Esophagus muscularis mucosa (tissue), 4 donors: Measurements from ENCODE around the gene POT1. TPM values are rescaled to one million over a fixed set of nuclear protein-coding genes. Genes with fewer than 3 reads are reported as not detected.

Experiments
- DNase-seq: peaks from one replicate; pipeline ENCODE4 v3.0.0-alpha.2; 2017; ENCODE audit errors: extremely low spot score
- H3K27ac ChIP-seq, 4 donors: fragments of 200-600 bp; sonication (generic); replicated peaks in 1 of 4; 1 replicate in 3 of 4; 2 replicates in 1 of 4; pipeline ENCODE4 v1.5.1; 2016 to 2019; ENCODE audit warnings: mild to moderate bottlenecking in 1 of 4
- H3K27me3 ChIP-seq, 4 donors: fragments of 200-600 bp; sonication (generic); one replicate each; pipeline versions ENCODE4 v1.5.1 to v1.6.0; 2016 to 2019
- H3K36me3 ChIP-seq, 4 donors: fragments of 200-600 bp; sonication (generic); one replicate each; pipeline ENCODE4 v1.5.1; 2016 to 2019
- H3K4me1 ChIP-seq, 4 donors: fragments of 200-600 bp; sonication (generic); one replicate each; pipeline ENCODE4 v1.5.1; 2016 to 2019
- H3K4me3 ChIP-seq, 4 donors: fragments of 200-600 bp; sonication (generic); 1 replicate in 2 of 4; 2 replicates in 2 of 4; pipeline ENCODE4 v1.5.1; 2016 to 2019; ENCODE audit warnings: mild to moderate bottlenecking in 4 of 4, moderate library complexity in 1 of 4
- H3K9me3 ChIP-seq, 4 donors: fragments of 200-600 bp; sonication (generic); 1 replicate in 3 of 4; 2 replicates in 1 of 4; pipeline ENCODE4 v1.5.1; 2016 to 2019
- EP300 ChIP-seq: sonication (generic); formaldehyde crosslinking; IDR thresholded peaks from one replicate; pipeline ENCODE4 v1.6.1; 2017; ENCODE audit warnings: antibody characterized with exemption
- POLR2A ChIP-seq: fragments of 450-650 bp; IDR thresholded peaks from one replicate; pipeline ENCODE4 v1.6.1; 2017; ENCODE audit warnings: antibody characterized with exemption, moderate library complexity, mild to moderate bottlenecking, low read depth
- POLR2AphosphoS5 ChIP-seq, 2 donors: sonication (generic); formaldehyde crosslinking; IDR thresholded peaks; one replicate each; pipeline ENCODE4 v1.6.1; 2017; ENCODE audit warnings: antibody characterized with exemption in 2 of 2
- WGBS: methylation state at CpG from one replicate; pipeline ENCODE4 v1.1.5; 2018; 5-methylcytosine and 5-hydroxymethylcytosine counted together
- intact Hi-C: fragments of 100-400 bp; cut with DNase I; formaldehyde crosslinking; loops from one replicate; pipeline ENCODE4 v1.15.1; 2023
- total RNA-seq, 4 donors: library from RNA; depleted of rRNA; stranded (reverse); fragments of >200 nt; gene quantifications; one replicate each; pipeline versions ENCODE4 v1.1.0 to v1.2.1, GENCODE V29; 2016
- TF ChIP-seq, protein P1 (sequence below), 3 experiments: fragments of 200-600 bp in 2 of 3; fragments of 450-650 bp in 1 of 3; sonication (generic) in 2 of 3; IDR thresholded peaks; one replicate each; pipeline ENCODE4 v1.5.1; 2017 to 2019; ENCODE audit warnings: antibody characterized with exemption in 3 of 3, mild to moderate bottlenecking in 2 of 3, moderate library complexity in 1 of 3

Gene POT1
- total RNA-seq, 4 donors from 2014 or later, result 19.4 to 31.6 (median 20.5) TPM

DNA sequence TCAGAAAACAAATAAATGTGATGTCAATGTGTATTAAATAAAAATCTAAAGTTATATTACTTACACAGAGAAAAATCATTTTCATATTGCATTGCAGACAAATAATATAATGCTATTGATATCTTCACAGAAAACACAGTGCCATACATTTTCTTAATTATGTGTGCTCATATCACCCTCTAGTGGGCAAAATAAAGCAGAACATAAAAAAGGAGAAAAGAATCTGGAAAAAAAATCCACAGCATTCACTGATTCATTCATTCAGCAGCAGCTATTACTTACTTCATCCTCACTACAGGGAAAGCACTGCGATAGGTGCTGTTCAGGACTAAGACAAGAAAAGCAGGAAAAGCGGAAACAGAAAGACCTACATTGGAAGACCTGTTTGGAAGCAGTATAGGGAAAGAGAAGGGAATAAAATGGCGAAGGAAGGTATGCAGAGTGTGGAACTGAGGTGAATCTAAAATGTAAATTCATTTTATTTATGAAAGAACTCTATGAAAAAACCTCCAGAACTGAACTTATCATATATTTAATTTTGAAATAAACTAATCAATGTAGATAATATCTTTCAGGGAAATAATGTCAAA, 73.2 kb downstream of the POT1 start:
- Histone ChIP-seq H3K9me3 (no peaks in the 10 kb centered on the region), H3K36me3 (peaks cover 0 to 29% (median 17%) of the 10 kb centered on the region in 4 donors), H3K4me3 (no peak overlapping the region), H3K4me1 (no peaks in the 10 kb centered on the region), H3K27me3 (no peaks in the 10 kb centered on the region), H3K27ac (no peak overlapping the region)
- DNase-seq, result no peak
- 90% methylated on average over 3 of the region's 3 CpGs for WGBS
- TF ChIP-seq, protein P1, sequence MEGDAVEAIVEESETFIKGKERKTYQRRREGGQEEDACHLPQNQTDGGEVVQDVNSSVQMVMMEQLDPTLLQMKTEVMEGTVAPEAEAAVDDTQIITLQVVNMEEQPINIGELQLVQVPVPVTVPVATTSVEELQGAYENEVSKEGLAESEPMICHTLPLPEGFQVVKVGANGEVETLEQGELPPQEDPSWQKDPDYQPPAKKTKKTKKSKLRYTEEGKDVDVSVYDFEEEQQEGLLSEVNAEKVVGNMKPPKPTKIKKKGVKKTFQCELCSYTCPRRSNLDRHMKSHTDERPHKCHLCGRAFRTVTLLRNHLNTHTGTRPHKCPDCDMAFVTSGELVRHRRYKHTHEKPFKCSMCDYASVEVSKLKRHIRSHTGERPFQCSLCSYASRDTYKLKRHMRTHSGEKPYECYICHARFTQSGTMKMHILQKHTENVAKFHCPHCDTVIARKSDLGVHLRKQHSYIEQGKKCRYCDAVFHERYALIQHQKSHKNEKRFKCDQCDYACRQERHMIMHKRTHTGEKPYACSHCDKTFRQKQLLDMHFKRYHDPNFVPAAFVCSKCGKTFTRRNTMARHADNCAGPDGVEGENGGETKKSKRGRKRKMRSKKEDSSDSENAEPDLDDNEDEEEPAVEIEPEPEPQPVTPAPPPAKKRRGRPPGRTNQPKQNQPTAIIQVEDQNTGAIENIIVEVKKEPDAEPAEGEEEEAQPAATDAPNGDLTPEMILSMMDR (IDR thresholded peaks at IDR 0.05), result peak; percentile 40 to 62 (median 56)
- TF ChIP-seq EP300, result no peak
- intact Hi-C loops, result no loop called here

DNA sequence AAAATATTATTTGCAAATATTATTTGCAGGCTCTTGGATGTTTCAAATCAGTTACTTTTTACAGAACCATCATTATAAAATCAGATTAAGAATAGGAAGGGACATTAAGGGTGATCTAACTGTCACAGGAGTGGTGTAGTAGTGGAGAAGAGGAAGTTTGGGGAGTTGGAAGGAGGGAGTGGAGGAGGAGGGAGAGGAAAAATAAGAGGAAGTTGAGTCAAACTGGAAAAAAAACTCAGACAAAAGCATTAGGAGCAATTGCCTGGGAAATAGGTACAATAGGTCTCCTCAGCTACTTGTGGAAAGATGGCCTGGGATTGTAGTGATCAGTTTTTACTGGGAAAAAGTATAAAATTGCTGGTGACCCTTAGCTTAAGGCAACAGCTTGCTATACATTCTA, 86.3 kb downstream of the POT1 start:
- Histone ChIP-seq H3K27me3 (no peaks in the 10 kb centered on the region), H3K4me3 (no peak overlapping the region), H3K27ac (no peak overlapping the region), H3K9me3 (no peaks in the 10 kb centered on the region), H3K36me3 (peaks cover 0 to 38% (median 16%) of the 10 kb centered on the region in 4 donors), H3K4me1 (no peaks in the 10 kb centered on the region)
- no peak for DNase-seq
- TF ChIP-seq, protein P1 (IDR thresholded peaks at IDR 0.05), result no peak
- no peak for TF ChIP-seq EP300
- no peak for TF ChIP-seq POLR2AphosphoS5 (IDR thresholded peaks at IDR 0.05)
- no peak for TF ChIP-seq POLR2A
- intact Hi-C loops, result no loop called here

DNA sequence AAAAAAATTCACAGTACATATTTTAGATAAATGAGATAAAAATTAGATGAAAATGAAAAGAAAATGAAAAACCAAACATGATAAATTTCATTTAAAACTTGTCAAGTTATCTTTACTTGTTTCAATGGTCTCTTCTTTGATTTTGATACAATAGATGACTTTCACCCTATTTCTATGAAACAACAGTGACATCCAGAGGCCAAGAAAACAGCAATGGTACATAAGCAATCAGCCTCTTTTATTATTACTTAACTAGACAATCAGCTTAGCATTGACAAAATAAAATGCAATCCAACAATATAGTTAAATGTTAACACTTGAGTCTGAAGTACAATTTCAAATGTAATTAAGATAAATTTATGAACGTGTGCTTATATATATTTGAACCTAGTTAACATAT, 89.2 kb downstream of the POT1 start:
- no peaks in the 10 kb centered on the region for H3K27me3 ChIP-seq
- peaks cover 0 to 11% (median 0%) of the 10 kb centered on the region in 4 donors for H3K36me3 ChIP-seq
- no peaks in the 10 kb centered on the region for H3K4me1 ChIP-seq
- H3K27ac ChIP-seq, result no peak overlapping the region
- TF ChIP-seq, protein P1 (IDR thresholded peaks at IDR 0.05), result no peak
- TF ChIP-seq EP300, result no peak
- TF ChIP-seq POLR2A, result no peak
- no peak for TF ChIP-seq POLR2AphosphoS5 (IDR thresholded peaks at IDR 0.05)
- 78% methylated on average over 1 of the region's 1 CpG for WGBS
- intact Hi-C loops, result no loop called here
- H3K4me3 ChIP-seq, result no peak overlapping the region
- no peak for DNase-seq
- H3K9me3 ChIP-seq, result no peaks in the 10 kb centered on the region

DNA sequence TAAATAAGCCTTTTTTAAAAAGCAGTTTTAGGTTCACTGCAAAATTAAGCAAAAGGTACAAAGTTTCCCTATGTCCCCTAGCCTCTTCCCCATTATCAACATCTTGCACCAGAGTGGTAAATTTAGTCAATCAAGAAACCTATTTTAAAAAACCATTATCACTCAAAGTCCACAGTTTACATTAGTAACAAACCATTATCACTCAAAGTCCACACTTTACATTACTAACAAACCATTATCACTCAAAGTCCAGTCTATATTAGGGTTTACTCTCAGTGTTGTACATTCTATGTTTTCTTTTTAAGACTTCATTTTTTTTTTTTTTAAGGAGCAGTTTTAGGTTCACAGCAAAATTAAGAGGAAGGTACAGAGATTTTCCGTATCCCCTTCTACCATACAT, 89.9 kb downstream of the POT1 start:
- no peak overlapping the region for H3K27ac ChIP-seq
- TF ChIP-seq POLR2AphosphoS5 (IDR thresholded peaks at IDR 0.05) (no peak), EP300 (no peak), POLR2A (no peak)
- TF ChIP-seq, protein P1 (IDR thresholded peaks at IDR 0.05), result no peak
- no peaks in the 10 kb centered on the region for H3K27me3 ChIP-seq
- no peaks in the 10 kb centered on the region for H3K9me3 ChIP-seq
- 93% methylated on average over 1 of the region's 1 CpG for WGBS
- H3K36me3 ChIP-seq, result peaks cover 0 to 16% (median 6%) of the 10 kb centered on the region in 4 donors
- H3K4me3 ChIP-seq, result no peak overlapping the region
- intact Hi-C loops, result no loop called here
- H3K4me1 ChIP-seq, result no peaks in the 10 kb centered on the region
- DNase-seq, result no peak

DNA sequence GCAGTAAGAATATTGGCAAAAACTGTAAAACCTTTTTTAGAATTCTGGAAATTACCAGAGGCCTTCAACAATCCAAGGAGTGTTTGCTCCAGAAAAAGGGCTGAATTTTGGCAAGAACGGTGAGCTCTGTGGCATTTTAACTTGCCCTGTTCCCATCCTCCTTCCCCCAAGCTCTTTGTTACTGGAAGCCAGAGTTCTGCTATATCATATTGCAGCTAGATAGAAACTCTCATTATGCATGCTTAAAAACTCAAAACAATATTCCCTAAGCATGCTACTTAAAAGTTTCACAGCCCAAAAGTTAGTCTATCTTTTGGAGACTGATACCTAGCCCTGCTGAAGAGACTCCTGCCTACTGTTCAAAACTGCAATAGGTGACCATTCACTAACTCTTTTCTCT, 93.5 kb downstream of the POT1 start:
- Histone ChIP-seq H3K27me3 (no peaks in the 10 kb centered on the region), H3K9me3 (no peaks in the 10 kb centered on the region), H3K27ac (no peak overlapping the region), H3K4me1 (no peaks in the 10 kb centered on the region), H3K36me3 (peaks cover 0 to 9% (median 6%) of the 10 kb centered on the region in 4 donors), H3K4me3 (no peak overlapping the region)
- no peak for TF ChIP-seq EP300
- no peak for TF ChIP-seq POLR2AphosphoS5 (IDR thresholded peaks at IDR 0.05)
- no peak for TF ChIP-seq POLR2A
- TF ChIP-seq, protein P1 (IDR thresholded peaks at IDR 0.05), result no peak
- 78% methylated on average over 1 of the region's 1 CpG for WGBS
- intact Hi-C loops, result no loop called here
- DNase-seq, result no peak
